AG20443 (cell line): Measurements from ENCODE around the gene MACROD2.

Source experiments
- DNase-seq: peaks from one replicate; pipeline ENCODE4 v3.0.0; 2012; ENCODE audit warnings: low spot score, mixed read lengths

MACROD2 gene

GRCh38 chr20:14820771-14821170 lies 825.5 kb downstream of the MACROD2 start:
- no peak for DNase-seq

- no peak for DNase-seq
Measured at GRCh38 chr20:14821251-14821650, 825.9 kb downstream of the MACROD2 start.

GRCh38 chr20:14824996-14825395 lies 829.7 kb downstream of the MACROD2 start:
- DNase-seq: no peak

- no peak for DNase-seq
Measured at GRCh38 chr20:14826543-14827313, 831.4 kb downstream of the MACROD2 start.

- no peak for DNase-seq
Measured at GRCh38 chr20:14828459-14828858, 833.1 kb downstream of the MACROD2 start.

GRCh38 chr20:14829906-14830305 lies 834.6 kb downstream of the MACROD2 start:
- DNase-seq: no peak

GRCh38 chr20:14830466-14830865 lies 835.1 kb downstream of the MACROD2 start:
- DNase-seq: no peak

GRCh38 chr20:14830899-14831298 lies 835.6 kb downstream of the MACROD2 start:
- no peak for DNase-seq

GRCh38 chr20:14832630-14833029 lies 837.3 kb downstream of the MACROD2 start:
- DNase-seq: no peak

GRCh38 chr20:14838663-14839628 lies 843.6 kb downstream of the MACROD2 start:
- no peak for DNase-seq

- DNase-seq: no peak
Measured at GRCh38 chr20:14845199-14846160, 850.2 kb downstream of the MACROD2 start.

GRCh38 chr20:14848806-14849205 lies 853.5 kb downstream of the MACROD2 start:
- no peak for DNase-seq

GRCh38 chr20:14853079-14853478 lies 857.8 kb downstream of the MACROD2 start:
- DNase-seq: no peak

- no peak for DNase-seq
Measured at GRCh38 chr20:14855171-14855570, 859.9 kb downstream of the MACROD2 start.

- no peak for DNase-seq
Measured at GRCh38 chr20:14859627-14860026, 864.3 kb downstream of the MACROD2 start.

GRCh38 chr20:14860410-14860814 lies 865.1 kb downstream of the MACROD2 start:
- DNase-seq: no peak

GRCh38 chr20:14861028-14861699 lies 865.8 kb downstream of the MACROD2 start:
- no peak for DNase-seq

- DNase-seq: no peak
Measured at GRCh38 chr20:14865169-14865568, 869.9 kb downstream of the MACROD2 start.

- DNase-seq: no peak
Measured at GRCh38 chr20:14865731-14866130, 870.4 kb downstream of the MACROD2 start.

- DNase-seq: no peak
Measured at GRCh38 chr20:14866841-14867514, 871.7 kb downstream of the MACROD2 start.
